Endothelial cell of umbilical vein (primary cell): ENCODE data around the gene SDF4. TPM values are rescaled to one million over a fixed set of nuclear protein-coding genes. Genes with fewer than 3 reads are reported as not detected.

Experiments used
- BruUV-seq: library from RNA; stranded (reverse); fragments of 400-500 nt; replicated peaks from 2 replicates; lab custom pipeline; 2021; lab: Mats Ljungman, UMichigan
- CTCF ChIA-PET: fragments of 300-600, 350-600 bp; sonication (Branson Sonifier 250); formaldehyde crosslinking; loops from one replicate; lab custom pipeline; 2021; ENCODE audit warnings: antibody characterized with exemption, inconsistent platforms; lab: Charles Lee
- POLR2A ChIA-PET: fragments of 300-600, 350-600 bp; sonication (Branson Sonifier 250); formaldehyde crosslinking; loops from one replicate; lab custom pipeline; 2021; ENCODE audit warnings: antibody characterized with exemption, inconsistent platforms; lab: Charles Lee
- DNase-seq: peaks from one replicate; pipeline ENCODE4 v3.0.0-alpha.2; 2011; ENCODE audit warnings: low read depth, low spot score
- FAIRE-seq: peaks from 2 replicates; lab custom pipeline; 2011; peaks lifted over from hg19 to GRCh38; lab: Jason Lieb, UNC
- H2AFZ ChIP-seq: 2 replicates; pipeline ENCODE4 v1.6.0; 2012; ENCODE audit warnings: low read depth, low read length, control low read depth, inconsistent platforms
- H3K27ac ChIP-seq: 2 replicates; pipeline ENCODE4 v1.5.1; 2011; ENCODE audit warnings: low read depth, mild to moderate bottlenecking, control low read depth, low read length, moderate library complexity; ENCODE audit not compliant: insufficient read depth
- H3K27me3 ChIP-seq, 2 experiments: 2 replicates each; pipeline versions ENCODE4 v1.6.0 to v1.6.1; 2011; ENCODE audit warnings: low read length in 2 of 2, mixed read lengths in 1 of 2; ENCODE audit not compliant: control insufficient read depth in 2 of 2, insufficient read depth in 2 of 2
- H3K36me3 ChIP-seq, 2 experiments: 2 replicates in 1 of 2; 3 replicates in 1 of 2; pipeline ENCODE4 v1.5.1; 2011; ENCODE audit warnings: low read length in 2 of 2, mild to moderate bottlenecking in 1 of 2, moderate library complexity in 1 of 2; ENCODE audit not compliant: control insufficient read depth in 2 of 2, insufficient read depth in 2 of 2; ENCODE audit errors: extremely low read depth in 1 of 2
- H3K4me1 ChIP-seq: 3 replicates; pipeline ENCODE4 v1.5.1; 2011; ENCODE audit warnings: mild to moderate bottlenecking, low read length; ENCODE audit not compliant: control insufficient read depth, insufficient read depth; ENCODE audit errors: extremely low read depth
- H3K4me2 ChIP-seq: 2 replicates; pipeline ENCODE4 v1.6.1; 2011; ENCODE audit warnings: low read length, control low read depth, mixed read lengths; ENCODE audit not compliant: insufficient read depth
- H3K4me3 ChIP-seq, 3 experiments: fragments of 200-600 bp in 1 of 3; sonication (generic), shearing (Covaris generic) in 1 of 3; replicated peaks in 1 of 3; 2 replicates each; pipeline ENCODE4 v1.5.1; 2011 to 2016; ENCODE audit warnings: control low read depth in 3 of 3, low read length in 3 of 3, mild to moderate bottlenecking in 2 of 3, inconsistent platforms in 1 of 3, low read depth in 1 of 3, moderate library complexity in 1 of 3; ENCODE audit not compliant: insufficient read depth in 1 of 3
- H3K79me2 ChIP-seq: 2 replicates; pipeline ENCODE4 v1.6.0; 2012; ENCODE audit warnings: low read length, inconsistent platforms; ENCODE audit not compliant: control insufficient read depth, insufficient read depth
- H3K9ac ChIP-seq: replicated peaks from 2 replicates; pipeline ENCODE3; 2011; ENCODE audit warnings: low read length, control low read depth; ENCODE audit not compliant: insufficient read depth; ENCODE audit errors: extremely low read depth
- H3K9me1 ChIP-seq: replicated peaks from 3 replicates; pipeline ENCODE4 v1.6.0; 2011; ENCODE audit warnings: mild to moderate bottlenecking, low read length; ENCODE audit not compliant: control insufficient read depth, insufficient read depth; ENCODE audit errors: extremely low read depth
- H3K9me3 ChIP-seq: replicated peaks from 2 replicates; pipeline ENCODE4 v1.5.1; 2012; ENCODE audit warnings: low read length, inconsistent platforms; ENCODE audit not compliant: control insufficient read depth, insufficient read depth
- H4K20me1 ChIP-seq: replicated peaks from 2 replicates; pipeline ENCODE3; 2011; ENCODE audit warnings: mild to moderate bottlenecking, low read length; ENCODE audit not compliant: control insufficient read depth, insufficient read depth; ENCODE audit errors: extremely low read depth
- EZH2 ChIP-seq: IDR thresholded peaks from 2 replicates; pipeline ENCODE4 v1.6.1; 2012; ENCODE audit warnings: borderline replicate concordance, low read depth, mild to moderate bottlenecking, moderate library complexity, low read length, inconsistent platforms; ENCODE audit not compliant: severe bottlenecking
- FOS ChIP-seq: IDR thresholded peaks from 2 replicates; pipeline ENCODE4 v1.6.1; 2011; ENCODE audit warnings: mild to moderate bottlenecking, low read length, moderate library complexity, borderline replicate concordance; ENCODE audit not compliant: insufficient read depth
- GATA2 ChIP-seq: IDR thresholded peaks from 2 replicates; pipeline ENCODE4 v1.7.0; 2011; ENCODE audit warnings: low read depth, mild to moderate bottlenecking, moderate library complexity, mixed read lengths, low read length; ENCODE audit not compliant: insufficient read length, insufficient read depth
- JUN ChIP-seq: IDR thresholded peaks from 2 replicates; pipeline ENCODE4 v1.6.1; 2011; ENCODE audit warnings: borderline replicate concordance, low read depth; ENCODE audit not compliant: insufficient read length, insufficient read depth
- MYC ChIP-seq: IDR thresholded peaks from one replicate; pipeline ENCODE4 v1.6.1; 2011; ENCODE audit warnings: mild to moderate bottlenecking, low read depth, low read length
- POLR2A ChIP-seq: IDR thresholded peaks from 2 replicates; pipeline ENCODE4 v1.6.1; 2012; ENCODE audit warnings: low read depth, mild to moderate bottlenecking, control low read depth, low read length
- POLR2AphosphoS5 ChIP-seq: IDR thresholded peaks from 2 replicates; pipeline ENCODE4 v1.6.1; 2012; ENCODE audit warnings: low read depth, mild to moderate bottlenecking, control low read depth, low read length, moderate library complexity; ENCODE audit not compliant: insufficient read depth
- dilution Hi-C: fragments of 300-500 bp; cut with MboI; formaldehyde crosslinking; loops from one replicate; pipeline ENCODE4 v1.15.0; 2019; ENCODE audit warnings: low sequenced_read_pairs; ENCODE audit not compliant: extremely low pct_ligation_motif_present
- intact Hi-C: fragments of 100-400 bp; cut with micrococcal nuclease; formaldehyde crosslinking; loops from one replicate; pipeline ENCODE4 v1.10.0; 2022
- polyA plus RNA-seq, 4 experiments: library from polyadenylated mRNA; depleted of rRNA in 3 of 4; stranded (reverse) in 3 of 4; unstranded in 1 of 4; fragments of >200 nt; gene quantifications; 2 replicates each; pipeline versions ENCODE4 v1.2.1 to v1.2.3, GENCODE V29; 2011 to 2012; ENCODE audit warnings: missing spikeins in 1 of 4
- total RNA-seq: library from RNA; stranded (reverse); gene quantifications from 2 replicates; pipeline ENCODE4 v1.2.3, GENCODE V29; 2021
- TF ChIP-seq, protein P1 (sequence below), 2 donors: IDR thresholded peaks; 1 replicate in 1 of 2; 2 replicates in 1 of 2; pipeline ENCODE4 v1.5.1; 2011; ENCODE audit warnings: low read length in 2 of 2, mild to moderate bottlenecking in 2 of 2, moderate library complexity in 2 of 2, control low read depth in 1 of 2, inconsistent platforms in 1 of 2, low read depth in 1 of 2; ENCODE audit not compliant: insufficient read depth in 1 of 2; ENCODE audit errors: extremely low read depth in 1 of 2
- TF ChIP-seq, protein P2 (sequence below): IDR thresholded peaks from 2 replicates; pipeline ENCODE4 v1.6.1; 2011; ENCODE audit not compliant: insufficient read depth, insufficient read length

The SDF4 gene
- total and polyA plus RNA-seq, 2 donors (not counting 3 experiments of a cell fraction or from before 2014, with no cell fraction given), result 175 to 185 TPM

- FAIRE-seq, result no peak
- CTCF ChIA-PET, result no interaction called here
- TF ChIP-seq JUN (no peak), FOS (no peak), POLR2AphosphoS5 (no peak), POLR2A (no peak), EZH2 (no peak), GATA2 (no peak), MYC (no peak)
- TF ChIP-seq, protein P1, sequence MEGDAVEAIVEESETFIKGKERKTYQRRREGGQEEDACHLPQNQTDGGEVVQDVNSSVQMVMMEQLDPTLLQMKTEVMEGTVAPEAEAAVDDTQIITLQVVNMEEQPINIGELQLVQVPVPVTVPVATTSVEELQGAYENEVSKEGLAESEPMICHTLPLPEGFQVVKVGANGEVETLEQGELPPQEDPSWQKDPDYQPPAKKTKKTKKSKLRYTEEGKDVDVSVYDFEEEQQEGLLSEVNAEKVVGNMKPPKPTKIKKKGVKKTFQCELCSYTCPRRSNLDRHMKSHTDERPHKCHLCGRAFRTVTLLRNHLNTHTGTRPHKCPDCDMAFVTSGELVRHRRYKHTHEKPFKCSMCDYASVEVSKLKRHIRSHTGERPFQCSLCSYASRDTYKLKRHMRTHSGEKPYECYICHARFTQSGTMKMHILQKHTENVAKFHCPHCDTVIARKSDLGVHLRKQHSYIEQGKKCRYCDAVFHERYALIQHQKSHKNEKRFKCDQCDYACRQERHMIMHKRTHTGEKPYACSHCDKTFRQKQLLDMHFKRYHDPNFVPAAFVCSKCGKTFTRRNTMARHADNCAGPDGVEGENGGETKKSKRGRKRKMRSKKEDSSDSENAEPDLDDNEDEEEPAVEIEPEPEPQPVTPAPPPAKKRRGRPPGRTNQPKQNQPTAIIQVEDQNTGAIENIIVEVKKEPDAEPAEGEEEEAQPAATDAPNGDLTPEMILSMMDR (IDR thresholded peaks at IDR 0.05; ENCODE audit: extremely low read depth in 1 of 2, insufficient read depth in 1 of 2, low read depth in 1 of 2, low read length in 2 of 2), result no peak
- TF ChIP-seq, protein P2, sequence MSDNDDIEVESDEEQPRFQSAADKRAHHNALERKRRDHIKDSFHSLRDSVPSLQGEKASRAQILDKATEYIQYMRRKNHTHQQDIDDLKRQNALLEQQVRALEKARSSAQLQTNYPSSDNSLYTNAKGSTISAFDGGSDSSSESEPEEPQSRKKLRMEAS, result no peak
These were observed 42.7 kb downstream of the SDF4 start for GRCh38 chr1:1189111-1189510.

More at GRCh38 chr1:1189111-1189510, 42.7 kb downstream of the SDF4 start:
- POLR2A ChIA-PET, result no interaction called here
- no peaks in the 10 kb centered on the region for H3K4me1 ChIP-seq
- no peak overlapping the region for H3K27ac ChIP-seq
- H3K27me3 ChIP-seq, result peaks cover 0 to 7% of the 10 kb centered on the region in 2 experiments
- H3K4me3 ChIP-seq, result no peak overlapping the region
- H3K79me2 ChIP-seq, result no peaks in the 10 kb centered on the region
- no peak overlapping the region for H2AFZ ChIP-seq
- intact Hi-C loops (no loop called here), dilution Hi-C loops (no loop called here)
- H3K9me3 ChIP-seq, result no peaks in the 10 kb centered on the region
- BruUV-seq, result no TSS peak
- H3K4me2 ChIP-seq, result no peak overlapping the region
- H3K36me3 ChIP-seq, result no peaks in the 10 kb centered on the region
- no peak overlapping the region for H3K9ac ChIP-seq
- DNase-seq, result no peak
- no peaks in the 10 kb centered on the region for H4K20me1 ChIP-seq
- H3K9me1 ChIP-seq, result no peaks in the 10 kb centered on the region
